HK-2 (cell line): Measurements from ENCODE around the gene XRRA1.
"Not testable (repeated sequence)": the region's sequence is repeated elsewhere in the genome, so short reads cannot be mapped to it uniquely, and the experiment has no call there.

Experiments
- DNase-seq: peaks from one replicate; pipeline ENCODE4 v3.0.0-alpha.2; 2018; ENCODE audit not compliant: unreplicated experiment

XRRA1 gene

DNA sequence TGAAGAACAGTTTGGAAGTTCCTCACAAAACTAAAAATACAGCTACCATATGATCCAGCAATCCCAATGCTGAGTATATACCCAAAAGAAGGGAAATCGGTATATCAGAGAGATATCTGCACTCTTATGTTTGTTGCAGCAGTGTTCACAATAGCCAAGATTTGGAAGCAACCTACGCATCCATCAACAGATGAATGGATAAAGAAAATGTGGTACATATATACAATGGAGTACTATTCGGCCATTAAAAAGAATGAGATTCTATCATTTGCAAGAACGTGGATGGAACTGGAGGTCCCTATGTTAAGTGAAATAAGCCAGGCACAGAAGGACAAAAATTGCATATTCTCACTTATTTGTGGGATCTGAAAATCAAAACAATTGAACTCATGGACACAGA lies 46.5 kb downstream of the XRRA1 start:
- DNase-seq: no peak

DNA sequence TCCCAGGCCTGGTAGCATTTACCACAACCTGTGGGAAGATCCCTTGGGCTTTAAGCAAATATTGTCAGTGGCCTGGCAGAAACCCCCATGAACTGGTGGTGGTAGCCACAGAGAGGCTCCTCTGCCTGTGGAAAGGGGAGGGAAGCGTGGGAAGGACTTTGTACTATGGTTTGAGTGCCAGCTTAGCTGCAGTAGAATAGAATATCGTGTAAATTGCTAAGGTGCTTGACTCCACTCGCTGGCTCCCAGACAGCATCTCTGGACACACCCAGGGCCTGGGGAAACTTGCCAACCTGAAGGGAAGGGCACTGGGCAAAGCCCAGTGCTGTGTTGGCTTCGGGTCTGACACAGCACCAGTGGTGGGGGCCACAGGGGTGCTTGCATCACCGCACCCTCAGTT lies 52.6 kb downstream of the XRRA1 start:
- no peak for DNase-seq

DNA sequence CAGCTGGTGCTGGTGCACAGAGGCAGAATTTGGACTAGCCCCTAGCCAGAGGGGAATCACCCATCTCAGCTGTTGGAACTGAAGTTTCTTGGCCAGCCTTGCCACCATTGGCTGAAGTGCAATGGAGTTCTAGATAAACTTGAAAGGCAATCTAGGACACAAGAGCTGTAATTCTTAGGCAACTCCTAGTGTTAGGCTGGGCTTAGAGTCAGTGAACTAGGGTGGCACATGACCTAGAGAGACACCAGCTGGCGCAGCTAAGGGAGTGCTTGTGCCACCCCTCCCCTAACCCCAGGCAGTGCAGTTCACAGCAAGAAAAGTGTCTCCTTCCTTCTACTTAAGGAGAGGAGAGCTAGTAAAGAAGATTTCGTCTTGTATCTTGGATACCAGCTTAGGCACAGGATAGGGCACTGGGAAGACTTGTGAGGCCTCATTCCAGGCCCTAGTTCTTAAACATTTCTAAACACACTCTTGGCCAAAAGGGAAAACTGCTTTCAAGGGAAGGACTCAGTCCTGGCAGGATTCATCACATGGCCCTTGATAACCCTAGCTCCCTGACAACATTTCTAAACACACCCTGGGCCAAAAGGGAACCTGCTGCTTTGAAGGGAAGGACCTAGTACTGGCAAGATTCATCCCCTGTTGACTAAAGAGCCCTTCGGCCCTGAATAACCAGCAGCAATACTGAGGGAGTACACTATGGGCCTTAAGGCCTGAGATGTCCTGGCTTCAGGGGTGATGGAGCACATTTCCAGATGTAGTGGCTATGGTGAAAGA lies 53.4 kb downstream of the XRRA1 start:
- DNase-seq: no peak

DNA sequence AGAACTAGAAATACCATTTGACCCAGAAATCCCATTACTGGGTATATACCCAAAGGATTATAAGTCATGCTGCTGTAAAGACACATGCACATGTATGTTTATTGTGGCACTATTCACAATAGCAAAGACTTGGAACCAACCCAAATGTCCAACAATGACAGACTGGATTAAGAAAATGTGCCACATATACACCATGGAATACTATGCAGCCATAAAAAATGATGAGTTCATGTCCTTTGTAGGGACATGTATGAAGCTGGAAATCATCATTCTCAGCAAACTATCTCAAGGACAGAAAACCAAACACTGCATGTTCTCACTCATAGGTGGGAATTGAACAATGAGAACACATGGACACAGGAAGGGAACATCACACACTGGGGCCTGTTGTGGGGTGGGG lies 55.9 kb downstream of the XRRA1 start:
- DNase-seq: not testable (repeated sequence)

DNA sequence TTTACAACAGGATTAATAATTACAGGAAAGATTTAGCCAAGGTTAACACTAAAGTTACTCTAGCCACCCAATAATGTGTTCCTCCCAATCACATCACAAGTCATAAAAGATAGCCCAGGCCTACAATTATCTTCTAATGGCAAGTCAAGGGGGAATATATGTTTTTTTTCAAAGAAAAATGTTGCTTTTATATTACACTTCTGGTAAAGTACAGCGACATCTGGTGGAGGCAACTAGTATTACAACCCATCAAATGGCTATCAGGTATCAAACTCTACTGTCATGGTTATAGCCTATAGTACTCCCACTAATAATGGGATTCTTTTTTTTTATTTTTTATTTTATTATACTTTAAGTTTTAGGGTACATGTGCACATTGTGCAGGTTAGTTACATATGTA lies 71.8 kb downstream of the XRRA1 start:
- no peak for DNase-seq

DNA sequence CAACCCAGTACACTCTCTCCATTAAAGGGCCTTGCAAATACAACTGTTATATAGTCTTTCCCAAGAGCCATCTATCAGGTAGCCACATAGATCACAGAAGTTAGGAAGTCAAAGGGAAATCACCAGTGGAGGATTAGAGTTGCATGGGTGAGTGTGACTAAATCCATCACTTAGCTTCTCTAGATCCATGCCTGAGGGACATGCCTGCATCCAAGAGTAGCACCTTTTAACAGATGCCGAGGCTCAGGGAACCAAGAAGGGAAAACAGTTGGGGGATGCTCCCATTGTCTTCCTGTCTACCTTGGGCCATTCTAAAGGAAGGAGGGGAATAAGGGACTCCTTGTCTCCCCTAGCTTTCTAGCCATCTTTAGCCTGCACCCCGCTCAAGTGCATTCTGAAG lies 77.9 kb downstream of the XRRA1 start:
- DNase-seq: no peak

DNA sequence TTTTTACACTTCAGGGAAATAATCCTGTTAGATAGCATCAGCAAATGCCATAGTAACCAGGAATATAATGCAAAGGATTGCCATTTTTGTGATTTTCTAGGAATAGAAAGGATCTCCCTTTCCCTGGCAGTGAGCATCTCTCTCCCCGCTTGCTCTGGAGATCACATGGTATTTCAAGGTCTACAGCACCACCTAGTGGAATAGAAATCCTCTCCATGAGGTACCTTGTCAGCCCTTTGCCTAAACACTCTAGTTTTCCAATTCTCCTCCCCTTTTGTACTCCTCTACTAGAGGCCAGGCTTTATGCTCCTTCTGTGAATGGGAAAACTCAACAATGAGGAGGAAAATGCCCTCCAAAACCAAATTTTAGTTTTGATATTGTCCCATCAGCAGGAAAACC lies 78.4 kb downstream of the XRRA1 start:
- no peak for DNase-seq

DNA sequence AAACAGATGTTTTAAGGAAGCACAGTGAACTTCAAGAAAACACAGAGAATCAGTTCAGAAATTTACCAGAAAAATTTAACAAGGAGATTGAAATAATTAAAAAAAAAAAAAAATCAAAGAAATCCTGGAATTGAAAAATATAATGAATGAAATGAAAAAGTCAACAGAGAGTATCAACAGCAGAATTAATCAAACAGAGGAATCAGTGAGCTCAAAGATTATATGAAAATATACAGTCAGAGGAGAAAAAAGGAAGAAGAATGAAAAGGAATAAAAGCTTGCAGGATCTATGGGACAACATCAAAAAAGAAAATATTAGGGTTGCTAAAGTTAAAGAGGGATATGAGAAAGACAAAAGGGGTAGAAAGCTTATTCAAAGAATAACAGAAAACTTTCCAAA lies 82.3 kb downstream of the XRRA1 start:
- no peak for DNase-seq

DNA sequence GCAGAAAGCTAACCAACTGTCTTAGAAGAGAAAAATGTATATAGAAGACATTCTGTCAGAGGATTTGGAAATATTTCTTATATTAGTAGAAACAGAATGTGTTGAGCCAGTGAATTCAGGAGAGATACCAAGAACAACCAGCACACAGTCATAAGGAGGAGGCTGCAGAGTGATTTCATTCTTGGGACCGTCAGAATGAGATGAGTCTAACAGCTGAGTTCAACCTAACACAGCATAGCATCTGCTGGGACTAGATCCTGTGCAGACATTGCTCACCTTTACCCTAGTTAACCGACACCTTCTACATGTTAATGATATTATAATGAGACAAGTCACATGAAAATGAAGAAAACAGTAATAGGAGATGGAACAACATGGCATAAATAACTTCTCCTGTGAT lies 85.5 kb downstream of the XRRA1 start:
- no peak for DNase-seq

DNA sequence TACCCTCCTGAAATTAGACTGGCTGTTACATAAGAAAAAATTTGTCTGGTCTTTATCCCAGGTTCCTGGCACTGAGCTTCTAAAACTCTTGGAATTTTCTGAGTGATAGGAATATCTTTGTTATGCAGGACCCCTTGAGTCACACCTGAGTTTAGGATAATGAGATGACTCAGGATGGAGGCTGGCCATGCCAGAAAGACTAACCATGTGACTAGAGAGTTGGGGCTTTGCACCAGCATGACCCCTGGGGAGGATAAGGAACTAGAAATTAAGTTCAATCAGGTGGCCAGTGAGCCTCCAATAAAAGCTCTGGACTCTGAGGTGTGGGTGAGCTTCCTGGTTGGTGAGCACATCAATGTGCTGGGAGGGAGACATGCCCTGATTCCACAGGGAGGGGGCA lies 88.1 kb downstream of the XRRA1 start:
- DNase-seq: no peak

DNA sequence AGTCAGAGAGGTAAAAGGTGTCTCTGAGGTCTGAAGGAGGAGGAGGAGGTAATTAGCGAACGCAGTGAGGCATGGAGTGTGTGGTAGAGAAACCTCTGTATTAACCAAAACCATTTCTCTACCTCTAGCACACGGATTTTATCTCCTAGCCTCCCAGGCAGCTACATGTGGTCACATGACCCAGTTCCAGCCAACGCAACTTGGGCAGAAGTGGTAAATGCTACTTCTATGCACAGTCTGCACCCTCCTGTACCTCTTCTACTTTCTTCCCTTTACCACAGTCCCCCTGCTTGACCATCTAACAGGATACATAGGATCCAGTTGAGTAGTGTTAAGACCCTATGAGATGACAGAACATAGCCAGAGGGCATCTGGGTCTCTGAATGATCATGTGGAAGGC lies 95.7 kb downstream of the XRRA1 start:
- DNase-seq: no peak

DNA sequence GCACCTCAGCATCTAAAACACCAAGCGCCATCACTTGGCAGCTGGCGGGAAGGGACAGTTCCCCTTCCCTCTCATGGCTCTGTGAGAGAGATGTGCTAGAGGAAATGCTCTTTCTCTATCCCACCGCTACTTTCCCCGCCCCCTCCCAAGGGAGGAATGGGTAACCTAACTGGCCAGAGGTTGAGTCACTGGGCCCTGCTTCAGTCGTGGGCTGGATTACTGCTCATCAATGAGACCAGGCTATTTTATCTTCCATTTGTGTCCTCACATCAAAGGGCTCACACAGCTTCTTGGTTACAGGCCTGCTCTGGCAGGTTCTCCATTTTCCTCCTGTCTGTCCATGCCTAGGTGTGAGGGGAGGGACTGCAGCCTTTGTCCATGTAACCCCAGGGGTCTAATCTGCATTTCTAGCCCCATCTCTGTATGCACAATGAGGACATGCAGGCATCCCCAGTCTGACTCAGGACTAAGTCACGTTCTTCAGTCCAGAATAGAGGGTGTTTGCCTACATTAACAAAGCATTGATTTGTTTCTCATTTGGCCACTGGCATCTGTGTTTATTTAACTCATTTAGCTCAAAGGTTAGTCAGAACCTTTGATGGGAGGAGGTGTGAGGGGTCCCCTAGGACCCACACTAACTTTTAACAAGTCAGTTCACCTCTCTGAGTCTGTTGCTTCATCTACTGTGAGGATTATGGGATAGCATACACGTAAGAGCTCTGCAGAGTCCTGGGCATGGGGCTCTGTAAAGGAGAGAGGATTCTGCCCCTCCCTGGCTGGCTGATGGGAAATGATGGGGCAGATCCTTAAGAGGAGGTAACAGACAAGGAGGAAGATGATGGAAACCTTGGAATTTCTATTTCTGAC lies 99.1 kb downstream of the XRRA1 start:
- peak; percentile 5 for DNase-seq

DNA sequence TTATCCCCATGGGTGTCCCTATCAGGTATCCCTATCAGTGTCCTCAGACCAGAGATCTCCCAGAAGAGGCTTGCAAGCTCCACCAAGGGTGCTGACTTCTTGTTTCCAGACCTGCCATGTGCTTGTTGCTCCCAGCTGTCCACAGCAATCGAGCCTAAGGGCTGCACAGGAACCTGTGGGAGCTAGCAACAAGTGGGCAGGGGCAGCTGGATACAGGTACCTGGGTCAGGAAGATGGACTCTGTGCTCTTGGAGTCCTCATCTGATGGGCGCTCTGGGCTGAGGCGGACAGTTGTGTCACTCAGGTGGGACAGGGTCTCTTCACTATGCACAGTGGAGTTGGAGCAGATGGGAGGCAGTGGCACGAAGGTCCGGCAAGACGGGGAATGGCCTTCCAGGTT lies 101.0 kb downstream of the XRRA1 start:
- no peak for DNase-seq

DNA sequence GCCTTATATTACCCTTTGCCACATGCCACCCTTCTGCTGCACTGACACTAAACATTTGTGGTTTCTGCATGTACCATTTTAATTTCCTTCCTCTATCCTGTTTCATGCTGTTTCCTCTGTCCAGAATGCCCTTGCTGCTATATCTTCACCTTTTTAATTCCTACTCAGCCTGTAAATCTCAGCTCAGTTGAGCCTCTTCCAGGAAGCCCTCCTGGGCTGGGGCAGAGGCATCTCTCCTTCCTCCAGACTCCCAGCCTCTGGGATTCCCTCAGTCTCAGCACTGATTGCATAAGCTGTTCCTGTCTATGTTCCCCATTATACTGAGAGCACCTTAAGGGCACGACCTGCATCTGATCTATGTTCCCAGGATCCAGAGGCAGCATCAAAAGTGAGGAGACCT lies 101.5 kb downstream of the XRRA1 start:
- no peak for DNase-seq

DNA sequence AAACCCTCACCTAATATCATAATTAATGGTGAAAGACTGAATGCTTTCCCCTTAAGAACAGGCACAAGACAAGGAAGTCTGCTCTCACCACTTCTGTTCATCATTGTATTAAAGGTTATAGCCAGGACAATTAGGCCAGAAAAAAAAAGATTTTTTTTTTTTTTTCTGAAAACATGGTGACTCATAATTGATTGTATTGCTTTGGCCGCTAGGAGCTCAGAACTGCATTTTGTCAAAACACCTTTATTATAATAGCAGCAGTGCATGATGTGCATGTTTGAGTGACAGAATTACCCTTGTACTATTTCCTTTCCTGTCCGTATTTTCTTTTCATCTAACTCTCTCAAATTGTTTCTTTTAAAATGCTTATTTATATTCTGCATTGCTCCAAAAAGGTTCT lies 102.1 kb downstream of the XRRA1 start:
- DNase-seq: no peak

DNA sequence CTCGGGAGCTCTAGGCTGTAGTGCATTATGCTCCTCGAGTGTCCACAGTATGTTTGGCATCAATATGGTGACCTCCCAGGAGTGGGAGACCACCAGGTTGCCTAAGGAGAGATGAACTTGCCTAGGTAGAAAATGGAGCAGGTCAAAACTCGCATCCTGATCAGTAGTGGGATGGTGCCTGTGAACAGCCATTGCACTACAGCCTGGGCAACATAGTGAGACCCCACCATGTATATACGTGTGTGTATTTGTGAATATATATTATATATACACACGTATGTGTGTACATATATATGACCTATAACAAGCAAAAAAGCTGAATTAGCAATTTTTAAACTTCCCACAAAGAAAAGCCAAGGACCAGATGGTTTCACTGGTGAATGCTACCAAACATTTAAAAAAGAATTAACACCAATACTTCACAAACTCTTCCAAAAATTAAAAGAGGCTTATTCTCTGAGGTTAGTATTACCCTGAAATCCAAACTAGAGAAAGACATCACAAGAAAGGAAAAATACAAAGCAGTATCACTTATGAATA lies 102.8 kb downstream of the XRRA1 start:
- DNase-seq: no peak

DNA sequence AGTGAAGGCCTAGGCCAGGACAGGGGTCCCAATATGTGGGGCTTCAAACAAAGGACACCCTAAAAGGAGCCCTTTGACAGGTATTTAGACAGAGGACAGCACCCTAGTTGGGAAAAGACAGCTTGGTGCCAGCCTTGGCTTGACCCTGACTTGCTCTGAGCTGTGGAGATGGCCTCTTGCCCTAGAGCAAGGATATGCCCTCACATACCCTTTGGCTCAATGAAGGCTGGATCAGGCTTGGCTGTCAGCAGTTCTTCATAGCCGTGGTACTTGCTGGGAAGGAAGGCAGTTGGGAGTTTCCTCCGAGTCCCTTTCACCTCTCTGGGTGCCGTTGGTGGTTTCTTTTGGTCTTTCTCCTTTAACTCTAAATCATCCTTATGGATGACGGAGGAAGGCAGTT lies 104.0 kb downstream of the XRRA1 start:
- DNase-seq: no peak

DNA sequence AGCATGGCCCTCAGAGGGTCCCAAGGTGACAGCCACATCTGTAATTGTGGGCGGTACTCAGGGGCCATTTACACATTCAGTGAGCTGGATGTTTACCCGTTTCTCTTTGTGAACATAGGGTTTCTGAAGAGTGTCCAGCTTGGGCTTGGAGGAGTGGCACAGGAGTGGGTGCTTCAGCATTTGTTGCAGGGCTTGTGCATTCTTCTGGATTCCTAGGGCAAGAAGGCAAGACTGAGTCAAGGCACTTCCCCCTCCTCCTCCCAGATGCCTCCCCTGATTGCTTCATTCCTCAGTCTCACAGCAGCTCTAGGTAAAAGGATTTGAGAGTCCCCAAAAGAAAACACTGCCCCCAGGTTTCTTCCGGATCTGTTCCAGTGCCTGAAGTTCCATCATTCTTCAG lies 104.8 kb downstream of the XRRA1 start:
- DNase-seq: no peak

DNA sequence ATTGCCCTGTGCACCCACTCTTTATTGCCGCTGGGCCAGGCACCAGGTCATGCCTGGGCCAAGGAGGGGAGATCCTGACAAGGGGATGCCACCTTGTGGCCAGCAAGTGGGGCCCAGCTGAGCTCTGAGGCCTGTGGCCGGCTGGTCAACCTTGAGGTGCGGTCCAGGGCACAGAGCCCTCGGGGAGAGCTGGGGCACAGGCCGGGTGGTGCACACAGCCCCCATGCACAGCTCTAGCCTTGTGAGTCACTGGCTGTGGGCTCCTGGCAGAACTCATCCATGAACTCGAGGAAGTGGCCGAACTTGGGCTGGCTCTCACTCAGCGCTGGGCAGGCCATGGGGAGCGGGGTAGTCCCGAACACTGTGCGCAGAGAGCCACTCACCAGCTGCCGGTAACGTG lies 105.9 kb downstream of the XRRA1 start:
- DNase-seq: no peak

DNA sequence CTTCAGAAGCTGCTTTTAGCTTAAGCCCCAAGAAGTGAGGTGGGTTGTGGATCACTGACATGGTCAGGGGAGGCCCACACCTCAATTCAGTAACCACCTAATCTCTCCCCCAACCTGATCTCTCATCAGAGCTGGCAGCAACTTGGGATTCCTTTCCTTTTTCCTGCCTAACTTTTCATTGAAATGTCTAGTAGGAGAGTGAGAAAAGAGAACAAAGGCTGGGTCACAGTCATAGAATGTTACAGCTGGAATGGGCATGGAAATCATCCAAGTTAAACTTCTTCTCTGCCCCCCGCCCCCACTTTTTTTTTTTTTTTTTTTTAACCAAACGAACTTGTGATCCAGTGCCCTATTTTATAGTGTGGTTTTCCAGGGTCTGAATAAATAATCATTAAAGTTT lies 108.4 kb downstream of the XRRA1 start:
- DNase-seq: no peak

DNA sequence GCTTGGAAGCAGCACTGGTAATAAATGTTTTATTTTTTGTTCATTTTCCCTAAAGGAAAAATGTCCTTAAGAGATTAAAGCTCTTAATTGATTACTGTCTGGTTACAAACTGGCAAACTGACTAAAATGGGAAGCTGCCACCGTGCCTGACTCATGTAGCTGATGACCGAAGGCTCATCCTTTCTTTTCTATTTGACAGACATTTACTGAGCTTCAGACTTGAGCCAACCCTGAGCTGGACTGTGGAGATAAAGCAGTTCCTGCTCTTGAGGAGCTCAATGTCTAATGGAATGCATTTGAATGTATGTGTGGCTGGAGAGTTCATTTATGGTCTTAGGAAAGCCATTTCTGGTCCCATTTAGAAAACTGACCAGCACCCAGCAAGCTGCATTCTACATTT lies 108.9 kb downstream of the XRRA1 start:
- no peak for DNase-seq

DNA sequence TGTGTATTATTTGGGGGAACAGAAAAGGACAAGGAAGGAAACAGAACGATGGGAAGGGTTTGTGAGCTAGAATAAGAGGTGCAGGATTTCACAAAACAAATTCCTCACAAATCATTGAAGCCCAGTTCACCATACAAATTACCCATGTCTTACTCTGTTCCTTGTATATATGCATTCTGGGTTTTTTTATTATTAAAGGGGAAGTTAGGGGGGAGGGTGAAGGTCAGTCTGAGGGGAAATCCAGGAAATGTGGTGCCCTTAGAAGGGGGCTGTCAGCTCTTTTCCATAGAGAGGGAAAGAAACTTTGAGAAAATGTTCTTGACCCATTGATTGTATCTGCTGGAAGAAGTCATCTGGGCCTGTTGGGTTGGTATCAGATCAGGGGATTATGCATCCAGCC lies 109.4 kb downstream of the XRRA1 start:
- DNase-seq: no peak

DNA sequence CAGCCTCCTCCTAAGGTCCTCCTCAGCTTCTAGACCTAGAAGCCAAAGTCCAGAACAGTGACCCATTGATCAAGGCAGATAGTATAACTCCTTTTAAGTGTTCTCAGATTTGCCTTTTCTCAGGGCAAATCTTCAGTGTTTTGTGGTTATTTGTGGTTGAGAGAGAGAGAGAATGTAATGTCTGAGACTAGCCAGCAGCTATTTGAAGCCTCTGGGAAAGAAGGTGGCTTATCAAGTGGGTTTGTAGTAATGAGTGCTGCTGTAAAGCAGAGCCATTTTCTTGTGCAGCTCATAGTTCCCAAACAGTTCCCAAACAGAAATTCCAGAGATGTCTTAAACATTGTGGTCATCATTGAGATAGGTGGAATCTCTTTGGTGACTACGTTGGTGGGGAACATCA lies 110.7 kb downstream of the XRRA1 start:
- DNase-seq: no peak
